Measurements from ENCODE around the gene ACSL4. TPM values are rescaled to one million over a fixed set of nuclear protein-coding genes. Genes with fewer than 3 reads are reported as not detected.

The ACSL4 gene
- total RNA-seq, 4 donors from 2014 or later = 25.5 to 53.5 (median 47.0) TPM

- TF ChIP-seq CTCF (IDR thresholded peaks at IDR 0.05) (no peak), POLR2A (IDR thresholded peaks at IDR 0.05) (no peak)
- H3K4me3 ChIP-seq (ENCODE audit: low read depth, poor library complexity, severe bottlenecking) = no peak overlapping the region
- no peak for DNase-seq (ENCODE audit: low spot score in 2 of 2)
- 72 to 82% methylated on average over 2 of the region's 2 CpGs for WGBS, 2 donors
- intact Hi-C loops (cut with DNase I; ENCODE audit: low total_unique reads) = loop anchor here (10.0 kb wide), 1 partner anchor 145 kb away; no protein-coding TSS in a partner anchor
Observed at GRCh38 chrX:109710181-109710580, 22.9 kb downstream of the ACSL4 start.

- TF ChIP-seq CTCF (IDR thresholded peaks at IDR 0.05) (no peak), POLR2A (IDR thresholded peaks at IDR 0.05) (no peak)
- no peak for DNase-seq (ENCODE audit: low spot score in 2 of 2)
- 32 to 47% methylated on average over 3 of the region's 3 CpGs for WGBS, 2 donors
Observed at GRCh38 chrX:109709129-109709631, 23.9 kb downstream of the ACSL4 start.

GRCh38 chrX:109707720-109708119, 25.3 kb downstream of the ACSL4 start:
- WGBS, 2 donors = 69 to 80% methylated on average over 4 of the region's 4 CpGs
- DNase-seq (ENCODE audit: low spot score in 2 of 2) = no peak
- intact Hi-C loops (cut with DNase I; ENCODE audit: low total_unique reads) = no loop called here
- no peak for TF ChIP-seq POLR2A (IDR thresholded peaks at IDR 0.05)
- TF ChIP-seq CTCF (IDR thresholded peaks at IDR 0.05) = no peak
- no peak overlapping the region for H3K4me3 ChIP-seq (ENCODE audit: low read depth, poor library complexity, severe bottlenecking)

More at GRCh38 chrX:109709129-109709631, 23.9 kb downstream of the ACSL4 start:
- intact Hi-C loops (cut with DNase I; ENCODE audit: low total_unique reads) = no loop called here
- no peak overlapping the region for H3K4me3 ChIP-seq (ENCODE audit: low read depth, poor library complexity, severe bottlenecking)

- intact Hi-C loops (cut with DNase I; ENCODE audit: low total_unique reads) = no loop called here
- WGBS, 2 donors = 51 to 76% methylated on average over 5 of the region's 5 CpGs
Observed at GRCh38 chrX:109707319-109707718, 25.7 kb downstream of the ACSL4 start.

GRCh38 chrX:109704563-109704962, 28.5 kb downstream of the ACSL4 start:
- no peak overlapping the region for H3K4me3 ChIP-seq (ENCODE audit: low read depth, poor library complexity, severe bottlenecking)
- TF ChIP-seq POLR2A (IDR thresholded peaks at IDR 0.05) (no peak), CTCF (IDR thresholded peaks at IDR 0.05) (no peak)
- no peak for DNase-seq (ENCODE audit: low spot score in 2 of 2)
- intact Hi-C loops (cut with DNase I; ENCODE audit: low total_unique reads) = no loop called here

More at GRCh38 chrX:109707319-109707718, 25.7 kb downstream of the ACSL4 start:
- no peak for DNase-seq (ENCODE audit: low spot score in 2 of 2)
- no peak overlapping the region for H3K4me3 ChIP-seq (ENCODE audit: low read depth, poor library complexity, severe bottlenecking)
- no peak for TF ChIP-seq POLR2A (IDR thresholded peaks at IDR 0.05)
- no peak for TF ChIP-seq CTCF (IDR thresholded peaks at IDR 0.05)

- DNase-seq (ENCODE audit: low spot score in 2 of 2) = no peak
- intact Hi-C loops (cut with DNase I; ENCODE audit: low total_unique reads) = no loop called here
- TF ChIP-seq POLR2A (IDR thresholded peaks at IDR 0.05) (no peak), CTCF (IDR thresholded peaks at IDR 0.05) (no peak)
- H3K4me3 ChIP-seq (ENCODE audit: low read depth, poor library complexity, severe bottlenecking) = no peak overlapping the region
- 75 to 78% methylated on average over 2 of the region's 2 CpGs for WGBS, 2 donors
Observed at GRCh38 chrX:109697855-109698254, 35.2 kb downstream of the ACSL4 start.

All from lower leg skin (tissue), 4 donors.